HG03095 (cell line): Measurements from ENCODE around the gene CTAG1B.
"Not testable (repeated sequence)": the region's sequence is repeated elsewhere in the genome, so short reads cannot be mapped to it uniquely, and the experiment has no call there.

Experiments
- ATAC-seq: cut with Tn5 transposase; IDR thresholded peaks from one replicate; pipeline ENCODE4 v1.9.1; 2021; ENCODE audit warnings: moderate library complexity; ENCODE audit not compliant: unreplicated experiment

CTAG1B gene

GRCh38 chrX:154619182-154619581 is at the start of gene CTAG1B:
TSS of gene CTAG1B (minus strand) at chrX:154619282. CDS start at chrX:154619218, 64 bp downstream.
- ATAC-seq: not testable (repeated sequence)

- ATAC-seq: no peak
These were observed 42.8 kb upstream of the CTAG1B start for GRCh38 chrX:154661899-154662298.

DNA sequence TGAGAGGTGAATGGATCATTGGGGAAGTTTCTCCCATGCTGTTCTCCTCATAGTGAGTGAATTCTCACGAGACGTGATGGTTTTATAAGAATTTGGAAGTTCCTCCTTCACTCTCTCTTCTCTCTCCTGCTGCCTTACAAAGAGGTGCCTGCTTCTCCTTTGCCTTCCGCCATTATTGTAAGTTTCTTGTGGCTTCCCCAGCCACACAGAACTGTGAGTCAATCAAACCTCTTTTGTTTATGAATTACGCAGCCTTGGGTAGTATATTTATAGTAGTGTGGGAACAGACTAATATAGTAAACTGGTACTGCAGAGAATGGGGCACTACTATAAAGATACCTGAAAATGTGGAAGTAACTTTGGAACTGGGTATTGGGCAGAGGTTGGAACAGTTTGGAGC is 42.1 kb upstream of the CTAG1B start:
- ATAC-seq: no peak

DNA sequence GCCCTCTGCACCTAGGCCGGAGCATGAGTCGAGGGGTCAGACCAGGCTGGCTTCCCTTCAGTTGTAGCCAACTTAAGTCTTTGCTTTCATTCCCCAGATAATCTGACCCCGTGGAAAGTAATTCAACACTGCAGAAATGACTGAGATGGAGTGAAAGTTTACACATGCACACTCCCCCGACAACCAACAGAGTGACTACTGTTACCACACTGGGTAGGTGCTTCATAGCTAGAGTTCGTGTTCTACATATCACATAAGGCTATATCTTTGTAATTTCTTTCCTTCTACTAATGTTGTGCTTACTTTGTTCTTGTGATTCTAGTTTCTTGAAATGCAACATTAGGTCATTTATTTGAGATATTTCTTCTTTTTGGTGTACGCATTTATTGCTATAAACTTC is 41.5 kb upstream of the CTAG1B start:
- no peak for ATAC-seq

DNA sequence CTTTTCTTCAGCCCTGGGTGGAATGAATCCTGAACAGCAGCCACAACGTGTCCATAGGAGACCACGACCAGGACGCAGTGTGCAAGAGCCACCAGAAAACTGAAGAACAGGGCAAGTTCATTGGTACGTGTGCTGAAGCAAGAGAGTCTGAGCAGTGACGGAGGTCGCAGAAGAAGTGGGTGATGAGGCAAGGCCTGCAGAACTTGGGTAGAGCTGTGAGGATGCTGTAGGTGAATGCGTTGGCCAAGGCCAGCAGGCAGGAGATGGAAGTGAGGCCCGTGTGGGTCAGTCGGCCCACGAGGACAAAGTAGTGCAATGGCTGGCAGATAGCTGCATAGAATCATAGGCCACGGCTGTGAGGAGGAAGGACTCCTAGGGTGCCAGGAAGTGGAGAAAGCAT is 39.9 kb upstream of the CTAG1B start:
- no peak for ATAC-seq

- ATAC-seq: no peak
These were observed 39.1 kb upstream of the CTAG1B start for GRCh38 chrX:154658187-154658586.

GRCh38 chrX:154657226-154657805 is 38.2 kb upstream of the CTAG1B start:
- no peak for ATAC-seq

- ATAC-seq: no peak
These were observed 36.7 kb upstream of the CTAG1B start for GRCh38 chrX:154655786-154656185.

DNA sequence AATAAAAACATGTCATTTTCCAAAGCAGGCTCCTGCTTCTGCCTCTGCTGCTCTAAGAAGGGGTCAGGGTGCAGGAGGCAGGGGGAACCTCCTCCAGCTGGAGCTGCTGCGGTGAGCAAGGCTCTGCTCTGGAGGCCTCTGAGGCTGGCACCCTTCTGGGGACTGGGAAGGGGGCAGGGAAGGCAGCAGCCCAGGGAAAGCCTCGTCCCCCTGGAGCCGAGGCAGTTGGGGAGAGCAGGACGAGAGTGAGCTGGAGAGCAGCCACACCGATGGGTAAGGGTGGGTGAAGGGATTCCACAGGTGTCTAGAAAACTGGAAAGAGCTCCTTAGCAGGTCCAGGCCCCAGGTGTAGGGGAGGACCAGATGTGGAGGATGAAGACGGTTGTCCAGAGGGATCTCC is 36.3 kb upstream of the CTAG1B start:
- no peak for ATAC-seq

GRCh38 chrX:154654925-154655324 is 35.8 kb upstream of the CTAG1B start:
- no peak for ATAC-seq

- no peak for ATAC-seq
These were observed 35.3 kb upstream of the CTAG1B start for GRCh38 chrX:154654372-154654771.

GRCh38 chrX:154653413-154653812 is 34.3 kb upstream of the CTAG1B start, which contains the start of gene CTAG2:
TSS of gene CTAG2 (minus strand) at chrX:154653579. CDS start at chrX:154653515, 64 bp downstream.
- ATAC-seq: not testable (repeated sequence)

DNA sequence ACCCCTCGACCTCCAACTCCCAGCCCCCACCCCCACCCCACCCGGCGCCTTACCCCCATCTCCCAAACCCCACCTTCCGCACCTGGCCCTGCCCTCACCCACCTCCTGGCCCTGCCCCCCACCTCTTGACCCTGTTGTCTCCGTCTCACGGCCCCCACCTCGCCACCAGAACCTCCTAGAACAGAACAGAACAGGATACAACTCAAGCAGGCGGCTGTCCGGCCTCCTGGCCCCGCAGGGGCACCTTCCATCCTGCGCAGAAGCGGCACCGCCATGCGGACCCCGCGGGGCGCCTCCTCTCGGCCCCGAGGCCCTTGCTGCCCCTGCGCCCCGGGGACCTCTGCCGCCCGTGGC is 33.9 kb upstream of the CTAG1B start:
- ATAC-seq: no peak

DNA sequence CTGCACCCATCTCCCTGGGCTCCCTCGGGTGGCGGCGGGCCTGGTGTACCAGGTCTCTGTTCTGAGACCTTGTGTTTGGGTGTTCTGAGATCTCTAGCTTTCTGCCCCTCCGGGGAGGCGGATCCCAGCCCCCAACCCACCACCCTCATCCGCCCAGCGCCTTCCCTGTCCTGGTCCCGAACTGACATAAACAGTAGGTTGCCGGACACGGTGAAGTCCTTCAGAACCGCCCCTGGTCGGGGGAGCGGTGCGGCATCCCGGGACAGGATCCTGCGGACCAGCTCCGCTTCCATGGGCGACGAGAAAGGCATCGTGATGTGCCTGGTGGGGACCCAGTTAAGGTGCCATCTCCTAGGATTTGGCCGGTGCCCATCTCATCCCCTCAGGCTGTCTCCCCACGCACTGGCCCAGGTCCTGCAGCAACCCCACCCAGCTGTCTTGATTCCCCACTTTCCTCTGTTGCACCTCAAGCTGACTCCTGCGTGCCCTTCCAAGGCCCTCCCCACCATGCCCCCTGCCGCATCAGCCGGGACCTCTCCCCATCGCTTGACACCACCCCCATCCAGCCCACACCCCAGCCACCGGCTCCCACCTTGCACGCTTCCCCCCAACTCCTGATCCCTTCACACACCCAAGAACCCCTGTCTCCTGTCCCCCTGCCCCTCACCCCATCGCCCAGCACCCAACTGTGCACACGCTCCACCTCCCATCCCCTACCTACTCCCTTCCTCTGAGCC is 33.4 kb upstream of the CTAG1B start:
- ATAC-seq: no peak

DNA sequence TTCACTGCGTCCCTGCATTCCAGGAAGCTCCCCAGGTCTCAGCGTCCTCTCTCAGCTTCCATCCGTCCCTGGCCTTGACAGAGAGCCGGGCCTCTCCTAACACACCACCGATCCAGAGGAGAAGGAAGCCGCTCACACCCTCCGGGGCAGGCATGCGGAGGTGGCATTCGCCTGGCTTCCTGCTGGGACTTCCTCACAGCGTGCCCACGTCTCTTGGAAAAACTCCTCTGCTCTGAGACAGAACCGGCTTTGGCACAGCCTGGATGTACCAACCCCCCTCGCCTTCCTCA is 31.1 kb upstream of the CTAG1B start:
- no peak for ATAC-seq

- ATAC-seq: no peak
These were observed 30.6 kb upstream of the CTAG1B start for GRCh38 chrX:154649503-154650220.

GRCh38 chrX:154648931-154649330 is 29.8 kb upstream of the CTAG1B start:
- no peak for ATAC-seq

DNA sequence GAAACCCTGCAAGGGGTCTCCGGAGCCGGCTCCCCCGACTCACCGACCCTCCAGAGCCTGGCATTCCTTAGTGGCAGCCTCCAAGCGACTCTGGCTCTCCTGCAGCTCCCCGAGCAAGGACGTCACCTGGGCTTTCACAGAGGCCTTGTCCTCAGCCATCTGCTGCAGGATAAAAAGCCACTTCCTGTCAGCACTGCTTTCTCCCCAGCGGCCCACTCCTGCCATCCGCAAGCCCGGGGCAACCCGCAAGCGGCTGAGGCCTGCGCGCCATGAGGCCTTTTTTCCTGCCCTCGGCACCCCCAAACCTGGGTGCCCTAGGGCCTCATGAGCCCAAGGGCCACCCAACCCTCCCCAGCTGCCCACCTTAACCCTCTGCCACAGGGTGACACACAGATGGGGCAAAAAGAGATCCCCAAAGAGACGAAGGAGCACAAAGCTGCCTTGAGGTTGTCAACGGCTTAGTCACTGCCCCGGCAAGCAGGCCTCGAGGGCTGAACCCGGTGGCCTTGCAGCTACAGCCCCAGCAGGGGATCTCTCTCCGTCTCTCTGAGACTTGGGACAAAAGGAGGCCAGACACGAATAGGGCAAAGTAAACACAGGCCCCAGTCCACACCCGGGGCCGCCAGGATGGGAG is 26.8 kb upstream of the CTAG1B start:
- not testable (repeated sequence) for ATAC-seq

GRCh38 chrX:154643708-154644107 is 24.6 kb upstream of the CTAG1B start:
- not testable (repeated sequence) for ATAC-seq

- ATAC-seq: not testable (repeated sequence)
These were observed 22.7 kb upstream of the CTAG1B start for GRCh38 chrX:154641740-154642139.

DNA sequence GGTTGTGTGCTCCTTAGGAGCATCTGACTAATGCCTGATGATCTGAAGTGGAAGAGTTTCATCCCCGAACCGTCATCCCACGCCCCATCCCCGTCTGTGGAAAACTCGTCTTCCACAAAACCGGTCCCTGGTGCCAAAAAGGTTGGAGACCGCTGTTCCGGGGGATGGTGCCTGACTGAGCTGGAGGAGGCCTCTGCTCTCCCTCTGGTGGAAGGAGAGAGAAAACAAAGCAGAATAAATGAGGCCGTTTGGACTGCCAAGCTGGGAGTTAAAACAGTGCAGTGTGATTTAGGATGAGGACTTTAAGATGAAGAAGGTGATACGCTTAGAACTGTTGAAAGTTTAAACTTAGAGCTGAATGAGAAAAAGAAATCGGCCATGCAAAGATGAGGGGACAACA is 14.6 kb upstream of the CTAG1B start:
- not testable (repeated sequence) for ATAC-seq

- not testable (repeated sequence) for ATAC-seq
These were observed 11.9 kb upstream of the CTAG1B start for GRCh38 chrX:154630949-154631348.
